ENCODE data around the gene FHOD3.

Gene FHOD3

GRCh38 chr18:36661999-36662398 lies 364.5 kb downstream of the FHOD3 start:
- DNase-seq (ENCODE audit: low read depth in 2 of 2): peak; percentile 14 to 15

- DNase-seq (ENCODE audit: low read depth in 2 of 2): no peak
Observed at GRCh38 chr18:36663312-36663711, 365.8 kb downstream of the FHOD3 start.

DNA sequence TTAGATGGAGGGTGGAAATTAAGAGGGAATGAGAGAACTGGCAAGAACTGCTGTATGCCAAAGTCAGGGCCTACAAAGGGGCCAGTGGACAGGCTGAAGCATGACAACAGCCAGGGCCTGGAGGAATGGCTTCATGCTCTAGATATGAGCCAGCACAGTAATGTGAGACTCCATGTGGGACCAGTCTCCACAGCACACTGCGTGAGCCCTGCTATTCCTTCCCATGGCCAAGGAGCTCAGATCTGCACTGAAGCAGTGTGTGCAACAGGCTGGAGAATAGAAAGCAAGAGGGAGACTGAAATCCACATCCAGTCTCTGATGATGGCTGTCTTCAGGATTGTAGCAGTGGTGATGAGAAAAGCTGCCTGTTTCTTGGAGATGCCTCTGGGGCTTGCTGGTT lies 368.4 kb downstream of the FHOD3 start:
- no peak for DNase-seq (ENCODE audit: low read depth in 2 of 2)

DNA sequence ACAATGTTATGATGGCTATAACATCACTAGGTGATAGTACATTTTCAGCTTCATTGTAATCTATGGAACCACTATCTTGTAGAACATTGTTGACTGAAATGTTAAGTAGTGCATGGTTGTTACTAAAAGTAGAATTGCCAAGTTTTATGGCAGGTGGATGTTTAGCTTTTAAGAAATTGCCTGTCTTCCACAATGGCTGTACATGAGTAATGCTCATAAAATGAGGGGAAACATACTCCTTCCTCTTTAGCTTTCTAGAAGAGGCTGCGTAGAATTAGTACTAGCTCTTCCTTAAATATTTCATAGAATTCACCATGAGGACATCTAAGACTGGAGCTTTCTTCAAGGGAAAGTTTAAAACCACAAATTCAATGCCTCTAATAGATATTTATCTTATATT lies 370.3 kb downstream of the FHOD3 start:
- DNase-seq (ENCODE audit: low read depth in 2 of 2): no peak

- no peak for DNase-seq (ENCODE audit: low read depth in 2 of 2)
Observed at GRCh38 chr18:36668349-36668748, 370.8 kb downstream of the FHOD3 start.

DNA sequence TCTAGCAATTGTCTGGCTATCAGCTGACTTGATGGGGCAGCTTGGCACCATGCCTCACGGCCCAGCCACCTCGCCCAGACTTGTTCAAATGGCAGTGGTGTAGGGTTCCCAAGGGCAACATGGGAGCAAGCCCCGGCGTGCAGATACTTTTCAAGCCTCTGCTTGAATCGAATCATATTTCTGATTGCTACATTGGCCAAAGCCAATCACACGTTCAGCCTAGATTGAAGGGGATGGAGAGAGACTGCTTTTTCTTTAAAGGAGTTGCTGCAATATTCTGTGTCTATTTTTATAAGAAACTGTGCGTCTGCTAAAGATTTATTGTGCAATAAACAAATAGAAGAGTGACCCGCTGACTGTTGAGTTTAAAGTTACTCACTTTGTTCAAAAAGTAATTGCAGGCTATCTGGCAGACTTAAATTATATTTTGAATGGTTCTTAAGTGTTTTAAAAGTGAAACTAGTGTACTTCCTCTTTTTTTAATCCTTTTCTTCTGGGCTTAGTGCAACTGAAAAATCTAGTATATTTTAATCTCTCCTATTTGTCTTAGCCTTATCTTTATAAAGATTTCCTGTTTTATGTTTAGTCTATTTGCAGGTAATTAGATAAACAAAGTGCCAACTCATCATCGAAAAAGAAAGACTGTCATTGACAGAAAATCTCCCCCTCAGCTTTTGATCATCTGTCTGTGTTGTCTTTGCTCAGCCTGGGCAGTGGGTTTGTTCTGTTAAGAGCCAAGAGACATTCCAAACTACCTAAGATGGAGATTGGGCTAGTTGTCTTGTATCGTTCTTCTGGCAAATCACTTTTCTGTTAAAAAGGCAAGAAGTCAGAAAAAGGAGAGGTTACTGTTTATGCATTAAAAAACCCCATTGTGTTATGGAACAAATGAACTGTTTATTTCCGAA lies 375.2 kb downstream of the FHOD3 start:
- DNase-seq (ENCODE audit: low read depth in 2 of 2): no peak

- no peak for DNase-seq (ENCODE audit: low read depth in 2 of 2)
Observed at GRCh38 chr18:36673452-36673851, 375.9 kb downstream of the FHOD3 start.

DNA sequence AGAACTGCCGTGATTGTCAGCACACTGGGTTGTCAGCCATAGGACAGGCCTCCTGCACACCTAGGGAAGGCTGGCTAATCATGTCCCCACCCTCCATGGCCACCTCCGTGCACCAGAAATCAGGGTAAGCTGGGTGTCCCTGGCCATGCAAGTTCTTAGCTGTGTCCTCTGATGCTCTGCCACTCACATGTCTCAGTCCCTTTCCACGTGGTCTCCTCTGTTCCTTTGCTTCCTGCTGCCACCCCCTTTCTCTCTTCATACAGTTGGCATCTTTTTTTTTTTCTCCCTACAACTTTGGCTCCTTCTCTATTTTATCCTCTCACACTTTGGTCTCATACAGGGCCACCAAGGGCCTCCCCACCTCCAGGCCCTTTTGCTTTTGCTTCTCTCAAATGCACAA lies 377.6 kb downstream of the FHOD3 start:
- no peak for DNase-seq (ENCODE audit: low read depth in 2 of 2)

DNA sequence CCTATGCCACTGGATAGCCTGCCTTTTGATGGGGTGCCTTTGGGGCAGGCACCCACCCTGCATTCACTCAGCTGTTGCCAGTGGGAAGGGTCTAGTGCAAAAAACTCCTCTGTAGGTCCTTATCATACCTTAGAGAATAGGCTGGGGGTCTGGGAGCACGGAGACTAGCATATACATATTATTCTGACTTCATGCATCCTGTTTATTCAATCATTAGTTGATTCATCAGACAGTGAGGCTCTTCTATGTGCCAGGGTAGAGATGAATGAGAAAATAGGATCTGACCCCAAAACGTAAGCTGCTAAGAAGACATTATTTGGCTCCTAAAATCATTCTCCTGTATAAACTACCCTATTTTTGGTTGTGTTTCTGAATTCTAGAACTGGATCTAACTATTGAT lies 378.0 kb downstream of the FHOD3 start:
- no peak for DNase-seq (ENCODE audit: low read depth in 2 of 2)

DNA sequence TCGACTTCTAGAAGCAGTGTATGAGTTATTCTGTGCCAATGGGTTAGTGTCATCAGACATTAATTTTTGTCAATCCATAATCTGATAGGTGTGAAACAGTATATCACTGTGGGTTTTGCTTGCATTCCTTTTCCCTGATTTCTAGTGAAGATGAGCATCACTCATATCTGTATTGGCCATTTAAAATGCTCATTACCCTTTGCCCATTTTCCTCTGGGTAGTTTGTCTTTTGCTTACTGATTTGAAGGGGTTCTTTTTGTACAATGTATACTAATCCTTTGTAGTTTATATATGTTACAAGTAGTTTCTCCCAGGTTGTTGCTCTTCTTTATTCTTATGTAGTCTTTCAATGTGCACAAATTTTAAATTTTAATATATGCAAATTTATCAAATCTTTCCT lies 379.1 kb downstream of the FHOD3 start:
- no peak for DNase-seq (ENCODE audit: low read depth in 2 of 2)

GRCh38 chr18:36680042-36680441 lies 382.5 kb downstream of the FHOD3 start:
- no peak for DNase-seq (ENCODE audit: low read depth in 2 of 2)

- DNase-seq (ENCODE audit: low read depth in 2 of 2): no peak
Observed at GRCh38 chr18:36685580-36685979, 388.1 kb downstream of the FHOD3 start.

DNA sequence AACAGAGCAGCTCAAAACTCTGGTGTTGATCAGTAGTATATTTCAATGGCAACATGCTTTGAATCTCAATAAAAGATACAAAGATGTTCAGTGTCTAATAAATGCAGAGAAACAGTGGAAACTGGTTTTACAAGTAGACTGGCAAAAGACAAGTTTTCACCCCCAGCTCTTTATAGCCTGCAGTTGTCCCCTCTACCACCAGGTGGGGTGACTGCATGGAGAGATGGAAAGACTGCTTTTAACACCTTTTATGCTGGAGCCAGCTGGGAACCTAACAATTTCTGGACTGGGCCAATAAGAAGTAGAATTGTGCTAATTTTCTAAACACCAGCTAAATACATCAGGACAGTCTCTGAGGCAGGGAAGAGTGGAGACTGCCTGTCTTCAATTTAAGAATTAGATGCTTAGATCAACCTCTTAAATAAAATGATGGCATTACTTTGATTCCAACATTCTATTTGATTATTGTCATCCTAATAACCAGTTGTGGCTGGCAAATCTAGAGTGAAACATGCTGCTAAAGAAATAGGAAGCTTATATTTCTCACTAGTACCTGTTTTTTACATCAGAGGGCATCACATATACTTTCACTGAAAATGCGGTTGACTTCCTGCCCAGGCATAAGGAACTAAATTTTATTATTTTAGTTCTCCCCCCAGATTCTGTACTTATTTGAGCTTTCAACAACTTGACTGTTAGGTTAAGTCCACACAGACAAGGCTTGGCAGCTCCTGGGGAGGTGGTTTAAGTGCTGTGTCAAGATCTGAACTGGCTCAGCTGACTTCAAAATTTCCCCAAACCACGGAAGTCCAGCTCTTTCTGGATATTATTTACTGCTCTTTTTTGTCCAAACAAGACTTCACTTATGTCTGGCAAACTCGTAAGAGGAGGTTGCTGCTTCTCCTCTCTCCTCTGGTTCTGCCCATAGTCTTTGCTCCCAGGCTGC lies 390.8 kb downstream of the FHOD3 start:
- peak; percentile 54 to 55 for DNase-seq (ENCODE audit: low read depth in 2 of 2)

GRCh38 chr18:36692371-36692770 lies 394.9 kb downstream of the FHOD3 start:
- peak; percentile 91 to 92 for DNase-seq (ENCODE audit: low read depth in 2 of 2)

- peak; percentile 20 to 30 for DNase-seq (ENCODE audit: low read depth in 2 of 2)
Observed at GRCh38 chr18:36692921-36693332, 395.4 kb downstream of the FHOD3 start.

- no peak for DNase-seq (ENCODE audit: low read depth in 2 of 2)
Observed at GRCh38 chr18:36693931-36694620, 396.6 kb downstream of the FHOD3 start.

DNA sequence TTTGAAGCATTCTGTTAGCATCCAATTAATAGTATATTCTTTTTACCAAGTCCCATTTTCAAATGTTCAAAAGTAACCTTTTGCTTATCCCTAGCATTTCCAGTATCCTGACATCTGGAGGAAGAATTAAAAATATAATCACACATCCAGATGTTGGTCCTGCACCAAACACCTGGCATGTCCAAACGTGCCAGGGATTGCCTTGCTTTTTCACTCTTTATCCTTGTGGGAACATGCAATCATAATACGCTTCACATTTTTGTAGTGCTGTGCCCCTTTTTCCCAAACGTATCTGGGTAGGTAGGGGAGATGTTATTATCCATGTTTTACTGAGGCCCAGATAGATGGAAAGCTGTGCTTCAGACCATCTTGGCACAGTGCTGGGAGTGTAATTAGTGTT lies 398.3 kb downstream of the FHOD3 start:
- DNase-seq (ENCODE audit: low read depth in 2 of 2): no peak

DNA sequence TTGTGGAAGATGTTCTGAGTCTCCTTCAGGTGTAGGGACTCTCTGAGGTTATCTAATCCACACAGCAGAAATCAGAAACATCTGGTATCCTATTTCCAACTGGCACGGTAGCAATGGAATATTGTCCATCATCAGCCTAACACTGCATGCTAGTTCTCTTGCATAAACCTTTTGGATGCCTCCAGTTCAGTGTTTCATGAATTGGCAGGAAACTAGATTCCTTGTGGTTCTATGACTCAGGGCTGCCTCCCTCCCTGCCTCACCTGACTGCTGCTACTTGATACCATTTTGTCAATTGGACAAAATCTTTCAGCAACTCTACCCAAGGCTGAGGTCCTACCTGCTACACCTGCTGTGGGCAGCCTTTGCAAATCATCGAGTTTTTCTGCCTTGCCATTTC lies 400.4 kb downstream of the FHOD3 start:
- DNase-seq (ENCODE audit: low read depth in 2 of 2): peak; percentile 72 to 73

DNA sequence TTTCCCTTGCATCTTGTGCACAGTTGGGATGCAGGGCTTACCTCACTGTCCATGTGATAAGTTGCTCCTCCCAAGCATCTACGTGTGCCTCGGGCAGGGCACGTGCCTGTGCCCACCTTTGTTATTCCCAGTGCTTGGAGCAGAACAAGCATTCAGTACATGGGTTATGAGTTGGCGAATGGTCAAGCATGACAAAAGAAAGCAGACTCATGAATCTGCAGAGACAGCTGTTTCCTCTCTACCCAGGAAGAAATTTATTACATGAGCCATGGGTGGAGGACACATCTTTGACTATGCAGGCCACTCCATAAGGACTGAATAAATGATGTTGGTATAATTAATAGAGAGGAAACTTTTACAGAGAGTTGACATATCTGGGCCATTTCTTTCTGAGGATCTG lies 403.4 kb downstream of the FHOD3 start:
- DNase-seq (ENCODE audit: low read depth in 2 of 2): no peak

- no peak for DNase-seq (ENCODE audit: low read depth in 2 of 2)
Observed at GRCh38 chr18:36702401-36703013, 405.0 kb downstream of the FHOD3 start.

GRCh38 chr18:36704156-36704555 lies 406.6 kb downstream of the FHOD3 start:
- DNase-seq (ENCODE audit: low read depth in 2 of 2): no peak
